HG02884 (cell line): ENCODE data around the gene GATA6.

ENCODE experiments used
- ATAC-seq: cut with Tn5 transposase; IDR thresholded peaks from one replicate; pipeline ENCODE4 v1.9.1; 2021; ENCODE audit warnings: mild to moderate bottlenecking, moderate library complexity; ENCODE audit not compliant: unreplicated experiment

GATA6 gene

DNA sequence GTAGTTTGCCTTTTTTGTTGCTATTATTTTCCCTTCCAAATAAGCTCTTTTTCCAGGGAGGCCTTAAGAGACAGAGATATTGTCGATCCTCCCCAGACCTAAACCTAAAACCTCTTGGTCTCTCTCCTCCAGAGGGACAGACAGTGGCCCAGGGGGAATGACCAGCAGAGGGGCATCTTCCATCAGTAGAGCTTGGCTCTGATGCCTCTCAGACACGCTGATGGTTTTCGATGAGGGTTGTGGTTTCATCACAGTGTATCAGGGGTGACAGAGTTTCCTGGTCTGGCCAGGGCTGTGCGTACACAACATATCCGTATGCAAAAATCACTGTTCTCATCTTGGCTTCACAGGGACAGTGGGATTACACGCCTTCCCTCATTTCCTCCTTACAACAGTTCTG, 68.6 kb downstream of the GATA6 start:
- ATAC-seq: no peak

- no peak for ATAC-seq
These were observed 69.3 kb downstream of the GATA6 start for GRCh38 chr18:22238681-22239080.

DNA sequence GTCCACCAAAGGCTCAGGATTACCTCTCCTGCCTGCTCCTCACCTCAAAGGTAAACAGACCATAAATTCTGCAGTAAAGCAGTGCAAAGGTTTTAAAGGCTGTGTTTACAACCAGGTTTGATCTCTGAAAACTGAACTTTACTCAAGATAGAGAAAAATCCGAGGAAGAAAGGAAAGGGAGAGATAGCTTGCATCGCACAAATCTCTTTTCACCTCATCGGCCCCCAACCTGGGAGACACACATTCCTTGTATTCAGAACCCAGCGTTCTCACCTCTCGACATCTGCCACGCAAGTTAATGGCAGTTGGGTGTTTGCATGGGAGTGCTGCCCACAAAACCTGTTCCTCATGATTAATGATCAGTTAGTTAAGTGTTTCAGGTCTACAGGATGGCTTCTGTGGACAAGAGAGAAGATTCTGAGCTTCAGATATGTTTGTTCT, 72.6 kb downstream of the GATA6 start:
- no peak for ATAC-seq

- no peak for ATAC-seq
These were observed 74.1 kb downstream of the GATA6 start for GRCh38 chr18:22243513-22243912.

DNA sequence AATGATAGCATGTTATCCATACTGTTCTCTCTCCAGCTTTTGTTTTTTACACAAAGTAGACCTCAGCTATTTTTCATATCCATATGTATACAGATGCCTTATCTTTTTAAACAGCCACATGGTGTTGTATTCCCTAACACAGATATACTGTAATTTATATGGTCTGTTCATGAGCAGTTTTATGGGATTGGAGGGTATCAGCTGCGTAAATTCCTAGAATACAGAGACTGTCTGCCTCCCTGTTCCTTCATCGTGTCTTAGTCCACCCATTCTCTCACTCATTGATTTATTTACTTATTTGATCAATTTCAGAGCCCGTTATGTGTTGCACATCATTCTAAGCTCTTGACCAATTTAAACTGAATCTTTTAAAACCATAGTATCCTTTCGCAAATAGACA, 80.6 kb downstream of the GATA6 start:
- no peak for ATAC-seq

DNA sequence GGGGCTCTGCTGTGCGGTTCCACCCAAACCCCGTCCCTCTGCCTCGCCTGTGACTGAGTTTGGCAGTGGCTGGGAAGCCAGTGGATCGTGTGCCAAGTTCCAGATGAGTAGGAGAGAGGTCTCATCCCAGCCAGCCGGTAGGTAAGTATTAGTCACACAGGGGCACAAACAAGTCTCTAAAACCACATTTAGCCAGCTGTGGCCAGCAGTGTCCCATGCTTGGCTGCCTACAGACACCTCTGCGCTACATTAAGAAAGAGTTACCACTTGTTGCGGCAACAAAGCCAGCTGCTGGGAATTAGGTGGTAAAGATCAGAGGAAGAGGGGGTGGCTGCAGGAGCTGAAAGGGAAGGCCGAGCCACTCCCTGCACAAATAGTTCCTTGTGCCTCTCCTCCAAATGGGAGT, 81.2 kb downstream of the GATA6 start:
- ATAC-seq: no peak
